ENCODE measurements around the gene RBL1. TPM values are rescaled to one million over a fixed set of nuclear protein-coding genes. Genes with fewer than 3 reads are reported as not detected.

RBL1 gene
- total RNA-seq, 2 donors from 2014 or later = 8.2 to 9.7 TPM

DNA sequence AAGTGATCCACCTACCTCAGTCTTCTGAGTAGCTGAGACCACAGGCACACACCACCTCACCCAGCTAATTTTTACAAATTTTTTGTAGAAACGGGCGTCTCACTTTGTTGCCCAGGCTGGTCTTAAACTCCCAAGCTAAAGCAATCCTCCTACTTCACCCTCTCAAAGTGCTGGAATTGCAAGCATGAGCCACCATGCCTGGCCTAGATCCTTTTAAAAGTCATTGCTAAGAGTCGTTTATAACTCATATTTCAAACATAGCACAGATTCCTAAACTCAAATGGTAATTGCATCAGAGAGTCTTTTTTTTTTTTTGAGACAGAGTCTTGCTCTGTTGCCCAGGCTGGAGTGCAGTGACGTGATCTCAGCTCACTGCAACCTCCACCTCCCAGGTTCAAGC is 136.6 kb downstream of the RBL1 start:
- WGBS = 71% methylated on average over 4 of the region's 4 CpGs
- H3K36me3 ChIP-seq = no peaks in the 10 kb centered on the region

DNA sequence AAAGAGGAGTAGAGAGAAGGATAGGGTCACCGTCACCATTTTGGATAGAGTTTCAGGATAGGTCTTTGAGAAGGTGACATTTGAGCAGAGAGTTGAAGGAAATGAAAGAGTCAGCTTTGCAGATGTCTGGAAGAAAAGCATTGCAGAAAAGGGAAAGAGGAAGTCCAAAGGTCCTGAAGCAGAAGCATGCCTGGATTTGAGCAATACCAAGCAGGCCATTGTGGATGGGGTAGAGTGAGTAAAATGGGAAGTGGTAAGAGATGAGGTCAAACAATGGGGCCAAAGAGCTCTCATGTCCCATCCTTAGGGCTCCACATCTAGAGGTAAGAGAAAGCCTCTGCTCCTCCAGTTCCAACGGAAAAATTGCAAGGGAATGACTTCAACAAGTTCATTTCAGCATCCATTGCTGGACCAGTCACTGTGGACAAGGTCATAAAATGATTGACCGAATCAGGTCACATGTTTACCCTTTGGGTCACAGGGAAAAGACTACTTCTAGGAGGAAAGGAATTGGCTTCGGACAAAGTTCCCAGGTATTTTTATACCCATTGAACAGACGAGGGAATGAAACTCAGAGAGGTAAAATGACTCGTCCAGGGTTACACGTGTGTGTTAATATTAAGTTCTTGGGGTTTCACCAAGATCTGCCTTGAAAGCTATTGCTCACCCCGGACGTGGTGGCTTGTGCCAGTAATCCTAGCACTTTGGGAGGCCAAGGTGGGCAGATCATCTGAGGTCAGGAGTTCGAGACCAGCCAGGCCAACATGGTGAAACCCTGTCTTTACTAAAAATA is 137.7 kb downstream of the RBL1 start:
- no peak overlapping the region for H3K27ac ChIP-seq
- H3K9me3 ChIP-seq = no peaks in the 10 kb centered on the region
- no peak overlapping the region for H3K4me3 ChIP-seq
- intact Hi-C loops (cut with DNase I) = no loop called here
- no peak for DNase-seq (ENCODE audit: low spot score)
- H3K27me3 ChIP-seq (replicated peaks; ENCODE audit: insufficient read depth) = no peaks in the 10 kb centered on the region
- TF ChIP-seq POLR2A (IDR thresholded peaks at IDR 0.05) = no peak
- TF ChIP-seq, protein P1, sequence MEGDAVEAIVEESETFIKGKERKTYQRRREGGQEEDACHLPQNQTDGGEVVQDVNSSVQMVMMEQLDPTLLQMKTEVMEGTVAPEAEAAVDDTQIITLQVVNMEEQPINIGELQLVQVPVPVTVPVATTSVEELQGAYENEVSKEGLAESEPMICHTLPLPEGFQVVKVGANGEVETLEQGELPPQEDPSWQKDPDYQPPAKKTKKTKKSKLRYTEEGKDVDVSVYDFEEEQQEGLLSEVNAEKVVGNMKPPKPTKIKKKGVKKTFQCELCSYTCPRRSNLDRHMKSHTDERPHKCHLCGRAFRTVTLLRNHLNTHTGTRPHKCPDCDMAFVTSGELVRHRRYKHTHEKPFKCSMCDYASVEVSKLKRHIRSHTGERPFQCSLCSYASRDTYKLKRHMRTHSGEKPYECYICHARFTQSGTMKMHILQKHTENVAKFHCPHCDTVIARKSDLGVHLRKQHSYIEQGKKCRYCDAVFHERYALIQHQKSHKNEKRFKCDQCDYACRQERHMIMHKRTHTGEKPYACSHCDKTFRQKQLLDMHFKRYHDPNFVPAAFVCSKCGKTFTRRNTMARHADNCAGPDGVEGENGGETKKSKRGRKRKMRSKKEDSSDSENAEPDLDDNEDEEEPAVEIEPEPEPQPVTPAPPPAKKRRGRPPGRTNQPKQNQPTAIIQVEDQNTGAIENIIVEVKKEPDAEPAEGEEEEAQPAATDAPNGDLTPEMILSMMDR (IDR thresholded peaks at IDR 0.05) = no peak
- no peak for TF ChIP-seq POLR2AphosphoS5 (IDR thresholded peaks at IDR 0.05)
- no peaks in the 10 kb centered on the region for H3K4me1 ChIP-seq (replicated peaks)
- WGBS = 92% methylated on average over 10 of the region's 10 CpGs
- H3K36me3 ChIP-seq = no peaks in the 10 kb centered on the region

More for the DNA sequence above, 136.6 kb downstream of the RBL1 start:
- TF ChIP-seq POLR2AphosphoS5 (IDR thresholded peaks at IDR 0.05) (no peak), POLR2A (IDR thresholded peaks at IDR 0.05) (no peak)
- TF ChIP-seq, protein P1 (IDR thresholded peaks at IDR 0.05) = no peak
- H3K4me3 ChIP-seq = no peak overlapping the region
- no peak overlapping the region for H3K27ac ChIP-seq
- H3K27me3 ChIP-seq (replicated peaks; ENCODE audit: insufficient read depth) = no peaks in the 10 kb centered on the region
- no peaks in the 10 kb centered on the region for H3K9me3 ChIP-seq
- intact Hi-C loops (cut with DNase I) = no loop called here
- no peak for DNase-seq (ENCODE audit: low spot score)
- no peaks in the 10 kb centered on the region for H3K4me1 ChIP-seq (replicated peaks)

DNA sequence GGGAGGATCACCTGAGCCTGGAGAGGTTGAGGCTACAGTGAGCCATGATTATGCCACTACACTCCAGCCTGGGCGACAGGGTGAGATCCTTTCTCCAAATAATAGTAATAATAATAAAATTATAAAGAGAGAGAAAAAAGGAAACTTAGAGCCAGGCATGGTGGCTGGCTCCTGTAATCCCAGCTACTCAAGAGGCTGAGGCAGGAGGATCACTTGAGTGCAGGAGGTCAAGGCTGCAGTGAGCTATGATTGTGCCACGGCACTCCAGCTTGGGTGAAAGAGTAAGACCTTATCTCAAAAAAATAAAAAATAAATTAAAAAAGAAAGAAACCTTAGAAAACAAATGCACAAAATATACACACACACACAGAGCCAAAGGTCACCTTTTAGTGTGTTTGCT is 139.1 kb downstream of the RBL1 start:
- Histone ChIP-seq H3K27me3 (replicated peaks; ENCODE audit: insufficient read depth) (no peaks in the 10 kb centered on the region), H3K36me3 (no peaks in the 10 kb centered on the region), H3K4me3 (no peak overlapping the region), H3K4me1 (replicated peaks) (no peaks in the 10 kb centered on the region), H3K9me3 (no peaks in the 10 kb centered on the region), H3K27ac (no peak overlapping the region)
- intact Hi-C loops (cut with DNase I) = no loop called here
- WGBS = 93% methylated on average over 2 of the region's 2 CpGs
- no peak for DNase-seq (ENCODE audit: low spot score)
- TF ChIP-seq POLR2AphosphoS5 (IDR thresholded peaks at IDR 0.05) (no peak), POLR2A (IDR thresholded peaks at IDR 0.05) (no peak)
- TF ChIP-seq, protein P1 (IDR thresholded peaks at IDR 0.05) = no peak

DNA sequence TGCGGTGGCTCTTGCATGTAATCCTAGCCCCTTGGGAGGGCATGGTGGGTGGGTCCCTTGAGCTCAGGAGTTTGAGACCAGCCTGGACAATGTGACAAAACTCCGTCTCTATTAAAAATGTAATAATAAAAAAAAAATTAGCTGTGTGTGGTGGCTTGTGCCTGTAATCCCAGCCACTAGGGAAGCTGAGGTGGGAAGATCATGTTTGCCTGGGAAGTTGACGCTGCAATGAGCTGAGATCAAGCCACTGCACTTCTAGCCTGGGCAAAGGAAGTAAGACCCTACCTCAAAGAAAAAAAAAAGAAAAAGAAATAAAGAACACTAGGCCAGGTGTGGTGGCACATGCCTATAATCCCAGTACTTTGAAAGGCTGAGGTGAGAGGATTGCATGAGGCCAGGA is 139.8 kb downstream of the RBL1 start:
- H3K9me3 ChIP-seq = no peaks in the 10 kb centered on the region
- intact Hi-C loops (cut with DNase I) = no loop called here
- no peak overlapping the region for H3K4me3 ChIP-seq
- TF ChIP-seq, protein P1 (IDR thresholded peaks at IDR 0.05) = no peak
- TF ChIP-seq POLR2AphosphoS5 (IDR thresholded peaks at IDR 0.05) = no peak
- TF ChIP-seq POLR2A (IDR thresholded peaks at IDR 0.05) = no peak
- WGBS = 89% methylated on average over 3 of the region's 3 CpGs
- no peak for DNase-seq (ENCODE audit: low spot score)
- H3K4me1 ChIP-seq (replicated peaks) = no peaks in the 10 kb centered on the region
- H3K27me3 ChIP-seq (replicated peaks; ENCODE audit: insufficient read depth) = no peaks in the 10 kb centered on the region
- H3K27ac ChIP-seq = no peak overlapping the region
- no peaks in the 10 kb centered on the region for H3K36me3 ChIP-seq
